Measurements from ENCODE around the gene PAQR6. TPM values are rescaled to one million over a fixed set of nuclear protein-coding genes. Genes with fewer than 3 reads are reported as not detected.

PAQR6 gene
- total and polyA plus RNA-seq, 5 donors from 2014 or later = 0.13 to 3.7 (median 0.81) TPM

DNA sequence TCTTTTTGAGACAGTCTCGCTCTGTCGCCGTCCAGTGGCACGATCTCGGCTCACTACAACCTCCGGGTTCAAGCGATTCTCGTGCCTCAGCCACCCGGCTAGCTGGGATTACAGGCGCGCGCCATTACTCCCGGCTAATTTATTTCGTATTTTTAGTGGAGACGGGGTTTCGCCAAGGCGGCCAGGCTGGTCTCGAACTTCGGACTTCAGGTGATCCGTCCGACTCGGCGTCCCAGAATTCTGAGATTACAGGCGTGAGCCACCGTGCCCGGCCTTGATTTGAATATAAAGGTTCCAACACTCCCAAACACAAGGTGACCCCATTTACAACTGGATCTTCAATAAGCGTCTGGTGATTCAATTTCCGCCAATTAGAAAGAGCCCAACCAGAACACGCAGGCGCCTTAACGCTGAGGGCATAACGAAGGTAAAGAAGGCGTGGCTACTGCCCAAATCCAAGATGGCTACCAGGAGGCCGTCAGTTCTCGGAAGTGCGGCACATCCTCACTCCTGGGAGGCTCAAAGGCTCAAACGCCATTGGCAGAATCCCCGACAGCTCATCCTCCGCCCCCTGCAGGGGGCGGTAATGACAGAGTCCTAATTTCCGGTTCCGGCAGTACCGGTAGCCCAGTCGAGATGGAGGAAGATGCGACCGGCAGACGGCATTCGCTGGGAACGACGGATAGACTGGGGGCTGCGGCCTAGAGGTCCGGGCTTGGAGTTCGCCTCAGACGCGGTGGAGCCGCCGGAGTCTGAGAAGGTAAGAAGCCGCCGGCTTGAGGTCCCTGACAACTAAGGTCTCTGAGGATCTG lies 54.2 kb downstream of the PAQR6 start, which contains the start of gene SLC25A44:
Gene SLC25A44, plus strand, starts transcription at position 617 of the 812 bp plus-strand sequence. CDS start 5,744 bp downstream, outside the sequence.
- peak; percentile 98 to 99 for ATAC-seq (ENCODE audit: low read depth in 2 of 2)
- H3K4me1 Mint-ChIP-seq = peaks cover 11 to 57% (median 27%) of the 10 kb centered on the region in 4 donors
- H3K27ac Mint-ChIP-seq = peak within 1 kb of the TSS; percentile 97 to 98 (median 98)
- Histone ChIP-seq H3K9me3 (ENCODE audit: control insufficient read depth in 2 of 2, low read length in 2 of 2) (no peaks in the 10 kb centered on the region), H3K4me1 (ENCODE audit: control insufficient read depth, insufficient read depth, low read length, poor library complexity, severe bottlenecking) (peaks cover 23% of the 10 kb centered on the region), H3K27ac (ENCODE audit: insufficient read depth, low read length, poor library complexity, severe bottlenecking) (peak within 1 kb of the TSS; percentile 78), H3K27me3 (ENCODE audit: control insufficient read depth, insufficient read depth, low read length) (no peaks in the 10 kb centered on the region), H3K4me3 (ENCODE audit: low read depth, low read length) (peak within 1 kb of the TSS; percentile 95), H3K36me3 (ENCODE audit: control insufficient read depth, insufficient read depth, low read length) (peaks cover 5% of the 10 kb centered on the region)
- peaks cover 0 to 2% (median 0%) of the 10 kb centered on the region in 7 donors for H3K9me3 Mint-ChIP-seq
- H3K4me3 Mint-ChIP-seq = peak within 1 kb of the TSS; percentile 92 to 99 (median 96)
- H3K27me3 Mint-ChIP-seq = peaks cover 5% of the 10 kb centered on the region
- peaks cover 11% of the 10 kb centered on the region for H3K36me3 Mint-ChIP-seq
- DNase-seq = peak; percentile 96 to 99 (median 99)

Other genes starting within 250 kb of the PAQR6 start
- 196 TPM for gene SSR2, start 227.1 kb downstream of the PAQR6 start, total RNA-seq
- gene SSR2, start 227.1 kb downstream of the PAQR6 start, polyA plus RNA-seq = 100 to 1,000 TPM; 358 to 421 (median 392) TPM
- 19.1 TPM for gene UBQLN4, start 194.3 kb downstream of the PAQR6 start, total RNA-seq
- gene UBQLN4, start 194.3 kb downstream of the PAQR6 start, polyA plus RNA-seq = 1 to 10 TPM; 4.4 to 7.1 (median 5.5) TPM
- 20.2 TPM for gene LAMTOR2, start 193.3 kb downstream of the PAQR6 start, total RNA-seq
- 100 to 1,000 TPM; 107 to 162 (median 130) TPM for gene LAMTOR2, start 193.3 kb downstream of the PAQR6 start, polyA plus RNA-seq
- gene RAB25, start 186.9 kb downstream of the PAQR6 start, total RNA-seq = 1.5 TPM
- gene RAB25, start 186.9 kb downstream of the PAQR6 start, polyA plus RNA-seq = 1 to 10 TPM in 2 of 4 donors, under 1 TPM in 2; 0.83 to 1.7 (median 0.93) TPM
- gene MEX3A, start 165.6 kb downstream of the PAQR6 start, total RNA-seq = not detected
- gene MEX3A, start 165.6 kb downstream of the PAQR6 start, polyA plus RNA-seq = not detected
- 1,807 TPM for gene LMNA, start 133.3 kb downstream of the PAQR6 start, total RNA-seq
- gene LMNA, start 133.3 kb downstream of the PAQR6 start, polyA plus RNA-seq = 100 to 1,000 TPM in 1 of 4 donors, 10 to 100 TPM in 3; 54.1 to 113 (median 83.1) TPM
- gene SEMA4A, start 94.5 kb downstream of the PAQR6 start, total RNA-seq = 41.2 TPM
- gene SEMA4A, start 94.5 kb downstream of the PAQR6 start, polyA plus RNA-seq = 1 to 10 TPM in 2 of 4 donors, under 1 TPM in 2; 0.89 to 2.2 (median 1.4) TPM
- gene SLC25A44, start 54.0 kb downstream of the PAQR6 start, total RNA-seq = 21.3 TPM
- 10 to 100 TPM in 3 of 4 donors, 1 to 10 TPM in 1; 8.2 to 17.5 (median 12.7) TPM for gene SLC25A44, start 54.0 kb downstream of the PAQR6 start, polyA plus RNA-seq
- 69.3 TPM for gene PMF1, start 35.0 kb downstream of the PAQR6 start, total RNA-seq
- 10 to 100 TPM; 70.6 to 89.9 (median 88.7) TPM for gene PMF1, start 35.0 kb downstream of the PAQR6 start, polyA plus RNA-seq
- gene BGLAP, start 5.9 kb downstream of the PAQR6 start, total RNA-seq = 1.1 TPM
- not detected for gene BGLAP, start 5.9 kb downstream of the PAQR6 start, polyA plus RNA-seq
- 64.0 TPM for gene SMG5, start 34.8 kb upstream of the PAQR6 start, total RNA-seq
- 10 to 100 TPM; 12.0 to 14.4 (median 14.1) TPM for gene SMG5, start 34.8 kb upstream of the PAQR6 start, polyA plus RNA-seq
- 5.1 TPM for gene TMEM79, start 36.3 kb upstream of the PAQR6 start, total RNA-seq
- 1 to 10 TPM; 1.7 to 6.2 (median 5.3) TPM for gene TMEM79, start 36.3 kb upstream of the PAQR6 start, polyA plus RNA-seq
- 29.9 TPM for gene GLMP, start 47.6 kb upstream of the PAQR6 start, total RNA-seq
- 10 to 100 TPM; 29.8 to 45.9 (median 36.7) TPM for gene GLMP, start 47.6 kb upstream of the PAQR6 start, polyA plus RNA-seq
- gene VHLL, start 51.3 kb upstream of the PAQR6 start, total RNA-seq = not detected
- not detected for gene VHLL, start 51.3 kb upstream of the PAQR6 start, polyA plus RNA-seq
- gene CCT3, start 90.2 kb upstream of the PAQR6 start, total RNA-seq = 84.5 TPM
- 100 to 1,000 TPM; 195 to 214 (median 203) TPM for gene CCT3, start 90.2 kb upstream of the PAQR6 start, polyA plus RNA-seq
- gene TSACC, start 90.5 kb upstream of the PAQR6 start, total RNA-seq = not detected
- gene TSACC, start 90.5 kb upstream of the PAQR6 start, polyA plus RNA-seq = under 1 TPM in 1 of 4 donors, not detected in 3; 0.39 TPM
- gene RHBG, start 121.2 kb upstream of the PAQR6 start, total RNA-seq = not detected
- not detected for gene RHBG, start 121.2 kb upstream of the PAQR6 start, polyA plus RNA-seq